Measurements from ENCODE around the gene ATG16L2.
A peak's percentile ranks its signal among the peaks of the same experiment; 100 is the strongest.
"Not testable (repeated sequence)": the region's sequence is repeated elsewhere in the genome, so short reads cannot be mapped to it uniquely, and the experiment has no call there.

The ATG16L2 gene

GRCh38 chr11:72851726-72852125 is 37.5 kb downstream of the ATG16L2 start:
- no peak for DNase-seq

GRCh38 chr11:72856065-72856464 is 41.9 kb downstream of the ATG16L2 start:
- DNase-seq = peak; percentile 27

- no peak for DNase-seq
Observed at GRCh38 chr11:72856551-72857345, 42.5 kb downstream of the ATG16L2 start.

- not testable (repeated sequence) for DNase-seq
Observed at GRCh38 chr11:72858267-72858666, 44.1 kb downstream of the ATG16L2 start.

GRCh38 chr11:72859126-72859525 is 44.9 kb downstream of the ATG16L2 start:
- peak; percentile 16 for DNase-seq

- no peak for DNase-seq
Observed at GRCh38 chr11:72860010-72860409, 45.8 kb downstream of the ATG16L2 start.

GRCh38 chr11:72860592-72860991 is 46.4 kb downstream of the ATG16L2 start:
- DNase-seq = no peak

GRCh38 chr11:72863091-72863490 is 48.9 kb downstream of the ATG16L2 start:
- DNase-seq = no peak

GRCh38 chr11:72863916-72864315 is 49.7 kb downstream of the ATG16L2 start:
- no peak for DNase-seq

- DNase-seq = peak; percentile 59
Observed at GRCh38 chr11:72864702-72865655, 50.8 kb downstream of the ATG16L2 start.

- no peak for DNase-seq
Observed at GRCh38 chr11:72867970-72868369, 53.8 kb downstream of the ATG16L2 start.

- no peak for DNase-seq
Observed at GRCh38 chr11:72869831-72870230, 55.6 kb downstream of the ATG16L2 start.

- DNase-seq = no peak
Observed at GRCh38 chr11:72871119-72871518, 56.9 kb downstream of the ATG16L2 start.

GRCh38 chr11:72872012-72872411 is 57.8 kb downstream of the ATG16L2 start:
- DNase-seq = no peak

- DNase-seq = no peak
Observed at GRCh38 chr11:72875736-72876135, 61.5 kb downstream of the ATG16L2 start.

- no peak for DNase-seq
Observed at GRCh38 chr11:72876147-72876546, 61.9 kb downstream of the ATG16L2 start.
